Measurements from ENCODE around the gene QTRT2.

Gene QTRT2

DNA sequence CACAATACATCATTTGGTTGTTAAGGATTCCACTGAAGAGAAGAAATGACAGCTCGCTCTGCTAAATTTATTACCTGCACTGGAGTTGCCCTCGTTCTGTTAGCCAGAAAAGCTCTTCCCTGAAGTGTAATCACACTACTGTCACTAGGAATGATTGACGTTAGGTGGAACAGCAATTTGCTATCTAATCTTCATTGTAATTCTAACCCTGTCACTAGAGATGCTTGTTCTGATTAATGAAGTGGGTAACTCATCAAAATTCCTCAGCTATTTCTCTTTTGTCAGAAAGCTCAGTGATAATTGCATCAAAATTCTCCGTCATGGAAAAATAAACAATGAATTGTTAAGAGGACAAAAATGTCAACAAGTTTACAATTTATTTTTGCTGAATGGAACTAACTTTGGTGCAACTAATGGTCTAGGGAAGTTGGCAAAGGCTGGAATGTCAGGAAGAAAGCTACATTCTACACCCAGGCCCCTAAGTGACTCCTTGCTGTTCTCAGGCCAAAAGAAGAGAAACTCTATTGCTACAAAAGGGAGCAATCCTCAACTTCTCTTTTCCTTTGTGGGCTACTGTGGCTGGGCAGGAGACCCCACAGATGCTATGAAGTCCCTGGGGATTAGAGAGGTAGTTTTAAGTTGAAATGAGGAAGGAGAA, 34.3 kb upstream of the QTRT2 start:
- DNase-seq: no peak
- TF ChIP-seq CTCF (IDR thresholded peaks at IDR 0.05; ENCODE audit: low read depth, low read length): no peak
- Histone ChIP-seq H3K9me3 (ENCODE audit: severe bottlenecking) (no peaks in the 10 kb centered on the region), H3K27me3 (ENCODE audit: insufficient read depth, low read depth, severe bottlenecking) (no peaks in the 10 kb centered on the region), H3K36me3 (no peaks in the 10 kb centered on the region), H3K4me3 (ENCODE audit: low read depth, low read length) (no peak overlapping the region), H3K27ac (no peak overlapping the region)

DNA sequence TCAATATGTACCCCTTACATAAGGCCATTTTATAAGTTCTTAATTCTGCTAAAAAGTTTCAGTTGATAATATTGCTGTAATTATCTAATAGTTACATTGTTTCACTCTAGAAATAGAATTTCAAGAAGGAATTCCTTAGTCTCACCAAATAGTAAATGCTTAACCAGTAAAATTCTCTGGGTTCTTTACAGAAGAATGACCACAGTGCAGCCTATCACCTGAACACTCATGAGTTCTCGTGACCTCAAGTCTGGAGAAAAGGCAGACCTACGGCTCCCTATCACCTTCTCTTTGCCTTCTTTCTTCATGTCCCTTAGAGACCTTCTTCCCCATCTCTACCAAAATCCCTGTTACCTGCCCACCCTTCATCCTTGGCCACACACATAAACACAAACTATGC, 31.1 kb upstream of the QTRT2 start:
- Histone ChIP-seq H3K9me3 (ENCODE audit: severe bottlenecking) (no peaks in the 10 kb centered on the region), H3K4me3 (ENCODE audit: low read depth, low read length) (no peak overlapping the region), H3K36me3 (no peaks in the 10 kb centered on the region), H3K27me3 (ENCODE audit: insufficient read depth, low read depth, severe bottlenecking) (no peaks in the 10 kb centered on the region), H3K27ac (no peak overlapping the region)
- DNase-seq: no peak
- no peak for TF ChIP-seq CTCF (IDR thresholded peaks at IDR 0.05; ENCODE audit: low read depth, low read length)

GRCh38 chr3:114026331-114026730, 30.2 kb upstream of the QTRT2 start:
- TF ChIP-seq CTCF (IDR thresholded peaks at IDR 0.05; ENCODE audit: low read depth, low read length): no peak
- no peaks in the 10 kb centered on the region for H3K9me3 ChIP-seq (ENCODE audit: severe bottlenecking)
- no peak overlapping the region for H3K27ac ChIP-seq
- no peak overlapping the region for H3K4me3 ChIP-seq (ENCODE audit: low read depth, low read length)
- DNase-seq: no peak
- no peaks in the 10 kb centered on the region for H3K27me3 ChIP-seq (ENCODE audit: insufficient read depth, low read depth, severe bottlenecking)
- no peaks in the 10 kb centered on the region for H3K36me3 ChIP-seq

DNA sequence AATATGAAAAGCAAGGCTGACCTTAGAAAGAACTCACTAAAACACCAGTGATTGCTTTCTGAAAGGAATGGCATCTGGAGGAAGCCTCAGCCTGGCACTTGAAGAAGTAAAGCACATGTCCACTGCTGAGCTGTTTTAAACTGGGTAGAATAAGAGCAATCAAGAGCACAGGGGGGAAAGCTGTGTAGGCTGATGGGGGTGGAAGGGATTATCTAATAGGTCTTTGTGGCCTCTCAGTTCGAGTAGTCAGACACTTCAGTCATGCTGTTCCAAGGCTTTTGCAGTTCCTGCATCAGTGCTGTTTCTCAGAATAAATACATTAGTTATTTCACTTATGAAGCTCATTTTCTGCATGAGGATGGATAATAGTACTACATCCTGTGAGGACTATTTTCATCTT, 22.8 kb upstream of the QTRT2 start:
- DNase-seq: no peak
- no peak overlapping the region for H3K4me3 ChIP-seq (ENCODE audit: low read depth, low read length)
- no peaks in the 10 kb centered on the region for H3K27me3 ChIP-seq (ENCODE audit: insufficient read depth, low read depth, severe bottlenecking)
- H3K9me3 ChIP-seq (ENCODE audit: severe bottlenecking): no peaks in the 10 kb centered on the region
- no peaks in the 10 kb centered on the region for H3K36me3 ChIP-seq
- no peak overlapping the region for H3K27ac ChIP-seq
- no peak for TF ChIP-seq CTCF (IDR thresholded peaks at IDR 0.05; ENCODE audit: low read depth, low read length)

DNA sequence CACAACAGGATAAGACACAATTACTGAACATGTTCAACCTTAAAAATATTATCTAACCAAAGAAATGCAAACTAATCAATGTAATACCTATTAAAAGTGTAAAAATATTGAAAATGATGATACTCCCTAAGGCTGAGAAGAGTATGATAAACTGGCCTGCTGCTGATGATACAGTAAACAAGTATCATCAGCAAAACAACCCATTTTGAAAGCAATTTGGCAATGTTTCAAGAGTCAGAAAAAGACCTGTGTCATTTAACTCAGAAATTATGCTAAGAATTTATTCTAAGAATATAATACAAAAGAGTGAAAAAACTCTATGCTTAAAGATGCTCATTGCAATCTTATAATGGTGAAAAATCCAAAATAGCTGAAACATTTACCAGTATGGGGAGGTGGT, 22.3 kb upstream of the QTRT2 start:
- Histone ChIP-seq H3K9me3 (ENCODE audit: severe bottlenecking) (no peaks in the 10 kb centered on the region), H3K27ac (no peak overlapping the region), H3K36me3 (no peaks in the 10 kb centered on the region), H3K4me3 (ENCODE audit: low read depth, low read length) (no peak overlapping the region), H3K27me3 (ENCODE audit: insufficient read depth, low read depth, severe bottlenecking) (no peaks in the 10 kb centered on the region)
- no peak for TF ChIP-seq CTCF (IDR thresholded peaks at IDR 0.05; ENCODE audit: low read depth, low read length)
- no peak for DNase-seq
